Measurements from ENCODE around the gene IQGAP2.

GRCh38 chr5:76700571-76700970 is 297.5 kb downstream of the IQGAP2 start:
- TF ChIP-seq EZH2 (IDR thresholded peaks at IDR 0.05; ENCODE audit: low read length, unreplicated experiment) (no peak), CTCF (conservative IDR thresholded peaks at IDR 0.05; ENCODE audit: low read depth, low read length) (no peak)

Data from PC-3 (cell line).